Stimulated activated CD4-positive, alpha-beta T cell treated with anti-CD3 and anti-CD28 coated beads, Interleukin-4, amount 100 ng/mL, for 4 hours (primary cell): ENCODE results near the gene FBLN7.
A peak's percentile ranks its signal among the peaks of the same experiment; 100 is the strongest.
"Not testable (repeated sequence)": the region's sequence is repeated elsewhere in the genome, so short reads cannot be mapped to it uniquely, and the experiment has no call there.

ENCODE experiments used
- DNase-seq, 2 experiments: peaks; one replicate each; pipeline ENCODE4 v3.0.0-alpha.2; 2020

Gene FBLN7

GRCh38 chr2:112138159-112139032 lies at the start of gene FBLN7:
Gene FBLN7, plus strand, starts transcription at chr2:112138385. Its CDS starts 271 bp downstream, at chr2:112138656.
- peak in 1 of 2 experiments; percentile 22 for DNase-seq

- no peak for DNase-seq
Observed at GRCh38 chr2:112089375-112089774, 48.8 kb upstream of the FBLN7 start.

- DNase-seq = no peak
Observed at GRCh38 chr2:112092286-112093041, 45.7 kb upstream of the FBLN7 start.

GRCh38 chr2:112093216-112093615 lies 45.0 kb upstream of the FBLN7 start:
- DNase-seq = no peak

GRCh38 chr2:112095681-112096080 lies 42.5 kb upstream of the FBLN7 start:
- no peak for DNase-seq

GRCh38 chr2:112096098-112096497 lies 42.1 kb upstream of the FBLN7 start:
- no peak for DNase-seq

- no peak for DNase-seq
Observed at GRCh38 chr2:112108178-112108832, 29.9 kb upstream of the FBLN7 start.

- no peak for DNase-seq
Observed at GRCh38 chr2:112109278-112109677, 28.9 kb upstream of the FBLN7 start.

- DNase-seq = no peak
Observed at GRCh38 chr2:112110966-112111365, 27.2 kb upstream of the FBLN7 start.

- DNase-seq = not testable (repeated sequence)
Observed at GRCh38 chr2:112113354-112113753, 24.8 kb upstream of the FBLN7 start.

GRCh38 chr2:112118148-112118547 lies 20.0 kb upstream of the FBLN7 start:
- no peak for DNase-seq

GRCh38 chr2:112121682-112122254 lies 16.4 kb upstream of the FBLN7 start:
- DNase-seq = peak; percentile 20 to 34

- no peak for DNase-seq
Observed at GRCh38 chr2:112129060-112129459, 9.1 kb upstream of the FBLN7 start.

- DNase-seq = no peak
Observed at GRCh38 chr2:112133344-112133743, 4.8 kb upstream of the FBLN7 start.

- DNase-seq = no peak
Observed at GRCh38 chr2:112134120-112134519, 4.1 kb upstream of the FBLN7 start.

GRCh38 chr2:112136096-112136495 lies 2.1 kb upstream of the FBLN7 start:
- DNase-seq = no peak

- DNase-seq = peak in 1 of 2 experiments; percentile 15
Observed at GRCh38 chr2:112137516-112138158, 548 bp upstream of the FBLN7 start.

- DNase-seq = not testable (repeated sequence)
Observed at GRCh38 chr2:112139033-112139614, 939 bp downstream of the FBLN7 start.

- DNase-seq = not testable (repeated sequence)
Observed at GRCh38 chr2:112139661-112140204, 1.5 kb downstream of the FBLN7 start.

GRCh38 chr2:112140205-112140802 lies 2.1 kb downstream of the FBLN7 start:
- DNase-seq = no peak

GRCh38 chr2:112140899-112141625 lies 2.9 kb downstream of the FBLN7 start:
- no peak for DNase-seq
